T-helper 2 cell treated with Interferon-gamma antibody and Interleukin-4, amounts not matched to agents 100 ng/mL and 5 ng/mL, for 36 hours (primary cell): Measurements from ENCODE around the gene AHCY. TPM values are rescaled to one million over a fixed set of nuclear protein-coding genes. Genes with fewer than 3 reads are reported as not detected.
"Not testable (repeated sequence)": the region's sequence is repeated elsewhere in the genome, so short reads cannot be mapped to it uniquely, and the experiment has no call there.

Source experiments
- intact Hi-C: fragments of 100-400 bp; cut with micrococcal nuclease; formaldehyde crosslinking; loops from one replicate; pipeline ENCODE4 v1.15.1; 2023
- total RNA-seq: library from RNA; stranded (reverse); gene quantifications from 2 replicates; pipeline ENCODE4 v1.2.3, GENCODE V29; 2022

AHCY gene
- total RNA-seq = 76.9 and 78.2 TPM in 2 replicates

DNA sequence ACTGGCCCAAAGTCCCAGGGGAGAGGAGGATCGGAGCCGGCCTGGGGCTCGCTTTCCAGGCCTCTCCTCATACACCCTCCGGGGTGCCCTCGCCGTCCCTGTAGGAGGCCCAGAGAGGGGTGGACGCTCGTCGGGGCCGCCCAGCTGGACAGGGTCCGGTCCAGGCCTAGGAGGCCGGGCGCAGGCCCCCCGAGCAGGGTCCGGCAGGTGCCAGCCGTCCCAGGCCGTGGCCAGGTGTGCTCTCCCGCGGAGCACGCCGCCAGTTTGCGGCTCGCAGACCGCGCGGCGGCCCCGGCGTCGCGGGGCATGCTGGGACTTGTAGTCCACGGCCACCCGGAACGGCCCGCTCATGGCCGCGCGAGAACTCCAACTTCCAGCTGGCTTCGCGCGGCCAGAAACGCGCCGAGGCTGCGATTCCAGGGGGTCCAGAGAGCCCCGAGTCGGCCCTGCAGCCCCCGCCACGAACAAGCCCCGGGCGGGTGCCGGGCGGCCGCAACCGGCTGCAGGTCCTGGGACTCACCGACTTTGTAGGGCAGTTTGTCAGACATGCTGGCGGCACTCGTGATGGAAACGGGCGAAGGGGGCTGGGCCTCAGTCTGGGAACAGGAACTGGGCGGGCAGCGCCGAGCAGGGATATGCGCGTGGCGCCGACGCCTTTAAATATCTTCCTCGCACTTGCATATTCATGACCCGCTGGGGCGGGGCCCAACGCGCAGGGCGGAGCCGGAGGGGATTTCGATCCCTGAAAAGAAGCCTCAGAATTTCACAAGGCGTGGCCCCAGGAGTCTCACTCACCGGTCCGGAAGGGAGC is at the start of gene AHCY:
Gene AHCY, minus strand, starts transcription at position 633 of the 811 bp plus-strand sequence. Its CDS starts 85 bp downstream, at position 548.
- intact Hi-C loops = loop anchor here (1.0 to 5.0 kb wide), 7 partner anchors 60 to 1469 kb away; partner anchors contain the start of genes DYNLRB1, ITCH, MAP1LC3A and PHF20

GRCh38 chr20:34350095-34350494 is 46.9 kb upstream of the AHCY start:
- intact Hi-C loops = no loop called here

GRCh38 chr20:34347571-34347970 is 44.4 kb upstream of the AHCY start:
- intact Hi-C loops = no loop called here

GRCh38 chr20:34346533-34346865 is 43.3 kb upstream of the AHCY start:
- intact Hi-C loops = not testable (repeated sequence)

- intact Hi-C loops = not testable (repeated sequence)
Observed at GRCh38 chr20:34345839-34346532, 42.8 kb upstream of the AHCY start.

GRCh38 chr20:34345402-34345736 is 42.2 kb upstream of the AHCY start:
- intact Hi-C loops = no loop called here

DNA sequence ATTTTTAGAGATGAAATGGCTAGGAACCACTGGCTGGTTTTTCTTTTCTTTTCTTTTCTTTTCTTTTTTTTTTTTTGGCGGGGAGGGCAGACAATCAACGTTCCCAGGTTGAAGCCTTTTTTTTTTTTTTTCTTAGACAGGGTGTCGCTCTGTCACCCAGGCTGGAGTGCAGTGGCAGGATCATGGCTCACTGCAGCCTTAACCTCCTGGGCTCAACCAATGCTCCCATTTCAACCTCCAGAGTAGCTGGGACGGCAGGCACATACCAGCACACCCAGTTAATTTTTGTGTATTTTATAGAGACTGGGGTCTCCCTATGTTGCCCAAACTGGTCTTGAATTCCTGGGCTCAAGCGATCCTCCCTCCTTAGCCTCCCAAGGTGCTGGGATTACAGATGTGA is 41.1 kb upstream of the AHCY start:
- intact Hi-C loops = no loop called here

- intact Hi-C loops = no loop called here
Observed at GRCh38 chr20:34343458-34344211, 40.5 kb upstream of the AHCY start.

GRCh38 chr20:34341199-34341598 is 38.0 kb upstream of the AHCY start:
- intact Hi-C loops = not testable (repeated sequence)

GRCh38 chr20:34340726-34341125 is 37.6 kb upstream of the AHCY start:
- intact Hi-C loops = not testable (repeated sequence)

- intact Hi-C loops = no loop called here
Observed at GRCh38 chr20:34337982-34338726, 35.0 kb upstream of the AHCY start.

DNA sequence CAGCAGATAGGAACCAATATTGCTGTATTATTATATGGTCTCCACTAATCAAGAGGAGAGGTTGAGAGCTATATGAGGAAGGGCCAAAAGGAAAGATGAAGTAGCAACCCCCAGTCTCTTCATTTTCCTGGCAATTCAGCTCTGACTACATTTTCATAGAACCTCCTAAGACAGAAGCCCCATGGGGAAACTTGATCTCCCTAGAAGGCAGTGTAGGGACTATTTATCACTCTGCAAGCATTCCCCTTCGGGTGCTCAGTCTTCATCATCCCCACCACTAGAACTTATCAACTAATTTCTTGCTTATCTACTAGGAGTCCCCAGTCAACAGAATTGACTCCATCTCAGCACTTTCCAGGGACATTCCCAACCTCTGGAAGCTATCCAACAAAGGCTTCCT is 34.4 kb upstream of the AHCY start:
- intact Hi-C loops = no loop called here

- intact Hi-C loops = no loop called here
Observed at GRCh38 chr20:34334654-34335407, 31.7 kb upstream of the AHCY start.

GRCh38 chr20:34333786-34334185 is 30.6 kb upstream of the AHCY start:
- intact Hi-C loops = no loop called here

DNA sequence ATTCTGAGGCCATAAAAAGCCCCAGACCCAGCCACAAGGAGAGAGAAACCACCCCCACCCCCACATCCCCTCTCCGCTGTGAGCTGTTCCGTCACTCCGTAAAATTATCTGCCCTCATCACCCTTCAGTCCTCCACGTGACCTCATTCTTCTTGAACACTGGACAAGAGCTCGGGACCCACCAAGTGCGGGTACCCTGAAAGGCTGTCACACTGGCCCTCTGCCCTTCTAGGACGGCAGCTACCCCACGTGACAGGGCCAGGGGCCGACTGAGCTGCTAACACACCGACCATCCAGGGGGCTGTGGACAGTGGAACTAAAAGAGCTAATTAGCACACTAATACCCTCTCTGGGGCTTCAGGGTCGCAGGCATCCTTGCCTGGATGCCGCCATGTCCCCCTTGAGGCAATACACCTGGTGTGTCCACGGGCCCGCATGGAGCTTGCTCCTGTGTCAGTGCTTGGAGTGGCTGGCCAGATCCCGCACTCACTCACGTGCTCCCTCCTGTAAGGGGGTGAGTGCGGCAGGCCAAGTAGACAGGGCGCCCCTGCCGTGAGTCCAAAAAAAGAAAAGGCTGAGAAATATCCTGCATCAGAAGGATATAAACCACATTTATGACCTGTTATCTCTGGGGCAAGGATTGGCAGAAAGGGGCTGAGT is 29.2 kb upstream of the AHCY start:
- intact Hi-C loops = no loop called here

DNA sequence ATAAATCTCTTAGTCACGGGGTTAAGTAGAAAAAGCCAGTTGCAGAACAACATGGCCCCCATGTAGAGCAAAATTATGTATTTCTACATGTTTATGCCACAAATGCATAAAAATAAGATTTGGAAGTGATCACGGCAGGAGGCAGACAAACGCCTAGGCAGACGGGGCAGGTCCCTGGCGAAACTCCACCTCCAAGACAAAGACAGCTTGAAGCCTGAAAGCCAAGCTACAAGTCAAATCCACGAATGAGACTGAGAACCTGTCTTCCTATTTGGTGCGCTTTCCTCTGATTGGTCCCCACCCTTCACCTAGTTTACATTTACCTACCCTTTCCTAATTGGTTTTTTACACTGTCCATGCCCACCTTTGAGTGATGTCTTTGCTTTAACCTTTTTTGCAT is 28.7 kb upstream of the AHCY start:
- intact Hi-C loops = no loop called here

- intact Hi-C loops = not testable (repeated sequence)
Observed at GRCh38 chr20:34330861-34331544, 27.8 kb upstream of the AHCY start.

- intact Hi-C loops = no loop called here
Observed at GRCh38 chr20:34328928-34329677, 25.9 kb upstream of the AHCY start.

GRCh38 chr20:34328207-34328606 is 25.1 kb upstream of the AHCY start:
- intact Hi-C loops = not testable (repeated sequence)
